ENCODE measurements around the gene ARL4C.

GRCh38 chr2:234483568-234484251 lies 13.2 kb downstream of the ARL4C start:
- TF ChIP-seq CTCF (IDR thresholded peaks at IDR 0.05 in 4 of 5, conservative IDR thresholded peaks at IDR 0.05 in 1 of 5) (no peak), POLR2A (IDR thresholded peaks at IDR 0.05) (no peak)
